Measurements from ENCODE around the gene DNAJB4.
"Not testable (repeated sequence)": the region's sequence is repeated elsewhere in the genome, so short reads cannot be mapped to it uniquely, and the experiment has no call there.

DNAJB4 gene

DNA sequence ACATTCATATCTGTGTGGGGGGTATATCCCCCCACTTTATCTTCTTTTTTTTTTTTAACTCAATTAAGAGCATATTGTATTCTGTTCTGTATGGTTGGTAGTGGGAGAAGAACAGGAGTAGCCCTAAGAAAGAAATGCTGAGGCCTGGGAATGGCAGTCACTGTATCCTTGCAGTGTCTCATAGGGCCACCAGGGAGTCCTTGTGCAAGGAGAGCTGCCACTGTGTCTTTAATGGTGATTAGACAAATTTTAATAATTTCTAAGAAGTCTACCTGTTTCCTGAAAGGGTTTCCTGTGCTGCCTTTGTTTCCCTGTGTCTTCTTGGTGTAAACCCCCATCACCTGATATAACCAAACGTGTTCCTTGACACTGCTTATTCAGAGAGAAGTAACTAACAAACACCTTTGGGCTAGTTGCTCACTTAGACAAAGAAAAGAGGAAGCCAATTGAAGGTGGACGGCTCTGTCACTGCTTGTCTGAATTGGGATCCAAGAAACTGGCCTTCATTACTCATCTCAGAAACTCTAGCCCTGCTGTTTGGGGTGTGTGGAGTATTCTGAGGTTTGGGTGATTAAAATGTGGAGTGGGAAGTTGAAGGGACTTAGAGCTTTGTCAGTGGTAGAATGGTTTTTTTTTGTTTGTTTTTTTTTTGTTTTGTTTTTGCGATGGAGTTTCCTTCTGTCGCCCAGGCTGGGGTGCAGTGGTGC lies 56.3 kb downstream of the DNAJB4 start:
- Histone ChIP-seq H3K36me3 (ENCODE audit: control insufficient read depth, insufficient read depth, low read length) (no peaks in the 10 kb centered on the region), H3K4me3 (ENCODE audit: low read length) (no peak overlapping the region), H3K27ac (ENCODE audit: low read depth, low read length) (no peak overlapping the region), H3K27me3 (ENCODE audit: control insufficient read depth, insufficient read depth, low read length) (no peaks in the 10 kb centered on the region), H3K9ac (ENCODE audit: low read length) (no peak overlapping the region), H3K4me1 (ENCODE audit: control insufficient read depth, insufficient read depth, low read length) (no peaks in the 10 kb centered on the region)

- Histone ChIP-seq H3K4me3 (ENCODE audit: low read length) (no peak overlapping the region), H3K4me1 (ENCODE audit: control insufficient read depth, insufficient read depth, low read length) (no peaks in the 10 kb centered on the region), H3K27me3 (ENCODE audit: control insufficient read depth, insufficient read depth, low read length) (no peaks in the 10 kb centered on the region), H3K9ac (ENCODE audit: low read length) (no peak overlapping the region), H3K27ac (ENCODE audit: low read depth, low read length) (no peak overlapping the region), H3K36me3 (ENCODE audit: control insufficient read depth, insufficient read depth, low read length) (no peaks in the 10 kb centered on the region)
Measured at GRCh38 chr1:78061825-78062523, 57.2 kb downstream of the DNAJB4 start.

- not testable (repeated sequence) for H3K4me1 ChIP-seq (ENCODE audit: control insufficient read depth, insufficient read depth, low read length); H3K27me3 ChIP-seq (ENCODE audit: control insufficient read depth, insufficient read depth, low read length); H3K27ac ChIP-seq (ENCODE audit: low read depth, low read length); H3K9ac ChIP-seq (ENCODE audit: low read length); H3K4me3 ChIP-seq (ENCODE audit: low read length); H3K36me3 ChIP-seq (ENCODE audit: control insufficient read depth, insufficient read depth, low read length)
Measured at GRCh38 chr1:78064886-78065285, 60.1 kb downstream of the DNAJB4 start.
